Measurements from ENCODE around the gene EIF5A. TPM values are rescaled to one million over a fixed set of nuclear protein-coding genes. Genes with fewer than 3 reads are reported as not detected.

Gene EIF5A
- total and polyA plus RNA-seq, 8 donors: 104 to 220 (median 187) TPM

- Histone ChIP-seq H3K4me1 (peaks cover 0 to 9% (median 7%) of the 10 kb centered on the region in 3 donors), H3K36me3 (no peaks in the 10 kb centered on the region), H3K27me3 (no peaks in the 10 kb centered on the region), H3K9me3 (no peaks in the 10 kb centered on the region), H3K4me3 (no peak overlapping the region), H3K27ac (no peak overlapping the region)
- 46 to 56% methylated on average over 18 of the region's 18 CpGs for WGBS, 2 donors
- no peak for ATAC-seq
- no peak for FAIRE-seq
- DNase-seq: peak in 1 of 6 donors; percentile 46
- intact Hi-C loops (cut with DNase I): loop anchor here in 1 of 3 donors (5.0 kb wide), 1 partner anchor 70 kb away; no protein-coding TSS in a partner anchor
- TF ChIP-seq, protein P1, sequence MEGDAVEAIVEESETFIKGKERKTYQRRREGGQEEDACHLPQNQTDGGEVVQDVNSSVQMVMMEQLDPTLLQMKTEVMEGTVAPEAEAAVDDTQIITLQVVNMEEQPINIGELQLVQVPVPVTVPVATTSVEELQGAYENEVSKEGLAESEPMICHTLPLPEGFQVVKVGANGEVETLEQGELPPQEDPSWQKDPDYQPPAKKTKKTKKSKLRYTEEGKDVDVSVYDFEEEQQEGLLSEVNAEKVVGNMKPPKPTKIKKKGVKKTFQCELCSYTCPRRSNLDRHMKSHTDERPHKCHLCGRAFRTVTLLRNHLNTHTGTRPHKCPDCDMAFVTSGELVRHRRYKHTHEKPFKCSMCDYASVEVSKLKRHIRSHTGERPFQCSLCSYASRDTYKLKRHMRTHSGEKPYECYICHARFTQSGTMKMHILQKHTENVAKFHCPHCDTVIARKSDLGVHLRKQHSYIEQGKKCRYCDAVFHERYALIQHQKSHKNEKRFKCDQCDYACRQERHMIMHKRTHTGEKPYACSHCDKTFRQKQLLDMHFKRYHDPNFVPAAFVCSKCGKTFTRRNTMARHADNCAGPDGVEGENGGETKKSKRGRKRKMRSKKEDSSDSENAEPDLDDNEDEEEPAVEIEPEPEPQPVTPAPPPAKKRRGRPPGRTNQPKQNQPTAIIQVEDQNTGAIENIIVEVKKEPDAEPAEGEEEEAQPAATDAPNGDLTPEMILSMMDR (IDR thresholded peaks at IDR 0.05): no peak
These were observed 39.6 kb downstream of the EIF5A start for GRCh38 chr17:7346761-7347614.

DNA sequence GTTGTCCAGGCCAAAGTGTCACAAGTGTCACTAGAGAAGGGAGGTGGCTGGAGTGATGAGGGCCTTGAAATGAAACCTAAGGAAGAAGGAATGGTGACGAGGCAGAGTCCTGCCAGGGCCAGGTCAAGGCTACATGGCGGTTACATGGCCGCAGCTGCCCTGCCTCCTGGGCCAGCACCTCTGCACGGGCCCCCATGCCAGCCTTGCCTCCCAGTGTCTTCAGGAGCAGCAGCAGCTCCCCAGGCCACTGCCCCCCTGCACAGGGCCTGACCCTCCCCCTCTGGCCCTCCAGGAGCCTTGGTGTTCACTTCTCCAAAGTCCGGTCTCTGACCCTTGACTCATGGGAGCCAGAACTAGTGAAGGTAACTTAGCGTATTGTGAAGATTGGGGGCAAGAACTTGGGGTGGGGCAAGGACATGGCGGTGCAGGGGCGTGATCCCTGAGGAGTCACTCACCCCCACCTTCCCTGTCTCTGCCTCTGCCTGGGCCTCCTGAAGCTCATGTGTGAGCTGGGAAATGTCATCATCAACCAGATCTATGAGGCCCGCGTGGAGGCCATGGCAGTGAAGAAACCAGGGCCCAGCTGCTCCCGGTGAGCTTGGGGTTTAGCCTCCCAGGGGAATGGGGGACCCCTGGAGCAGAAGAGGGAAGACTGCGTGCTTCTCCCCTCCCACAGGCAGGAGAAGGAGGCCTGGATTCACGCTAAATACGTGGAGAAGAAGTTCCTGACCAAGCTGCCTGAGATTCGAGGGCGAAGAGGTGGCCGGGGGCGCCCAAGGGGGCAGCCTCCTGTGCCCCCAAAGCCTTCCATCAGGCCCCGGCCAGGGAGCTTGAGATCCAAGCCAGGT lies 40.4 kb downstream of the EIF5A start:
- intact Hi-C loops (cut with DNase I): loop anchor here in 1 of 3 donors (5.0 kb wide), 1 partner anchor 71 kb away; no protein-coding TSS in a partner anchor
- no peaks in the 10 kb centered on the region for H3K36me3 ChIP-seq
- WGBS, 2 donors: 47 to 55% methylated on average over 17 to 19 of the region's 19 CpGs
- no peak overlapping the region for H3K27ac ChIP-seq
- no peaks in the 10 kb centered on the region for H3K27me3 ChIP-seq
- FAIRE-seq (no peak), DNase-seq (no peak), ATAC-seq (no peak)
- no peak overlapping the region for H3K4me3 ChIP-seq
- H3K4me1 ChIP-seq: peaks cover 4 to 13% (median 7%) of the 10 kb centered on the region in 3 donors
- H3K9me3 ChIP-seq: no peaks in the 10 kb centered on the region
- TF ChIP-seq, protein P1 (IDR thresholded peaks at IDR 0.05): no peak

DNA sequence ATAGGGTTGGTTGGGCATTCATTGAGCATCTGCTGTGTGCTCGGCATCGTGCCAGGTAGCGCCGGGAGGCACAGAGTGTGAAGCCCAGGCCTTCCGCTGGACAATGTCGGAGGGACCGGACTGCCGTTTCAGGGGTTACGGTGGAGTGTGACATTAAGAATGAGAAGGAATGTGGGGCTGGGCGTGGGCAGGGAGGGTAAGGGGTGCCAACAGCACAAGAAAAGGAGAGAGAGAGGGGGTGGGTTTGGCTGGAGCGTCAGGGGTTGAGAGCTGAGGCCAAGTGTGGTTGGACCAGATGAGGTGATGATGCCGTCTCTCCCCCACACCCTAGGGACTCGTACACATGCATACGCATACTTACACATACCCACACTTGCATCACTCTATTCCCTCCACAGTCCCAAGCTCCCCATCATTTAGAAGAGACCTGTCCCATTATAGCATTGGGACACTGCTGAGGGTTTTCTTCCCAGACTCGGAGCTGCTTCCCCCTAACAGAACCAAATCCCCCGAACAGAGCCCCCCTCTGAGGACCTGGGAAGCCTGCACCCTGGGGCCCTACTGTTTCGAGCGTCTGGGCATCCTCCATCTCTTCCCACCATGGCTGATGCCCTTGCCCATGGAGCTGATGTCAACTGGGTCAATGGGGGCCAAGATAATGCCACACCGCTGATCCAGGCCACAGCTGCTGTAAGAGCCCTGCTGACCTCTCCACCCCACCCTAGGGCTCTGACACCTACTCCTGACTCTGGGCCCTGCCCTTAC lies 41.2 kb downstream of the EIF5A start:
- Histone ChIP-seq H3K4me1 (peaks cover 7 to 21% (median 8%) of the 10 kb centered on the region in 3 donors), H3K27ac (no peak overlapping the region), H3K4me3 (no peak overlapping the region), H3K27me3 (no peaks in the 10 kb centered on the region), H3K9me3 (no peaks in the 10 kb centered on the region), H3K36me3 (no peaks in the 10 kb centered on the region)
- 54 to 55% methylated on average over 19 of the region's 19 CpGs for WGBS, 2 donors
- DNase-seq (peak in 3 of 6 donors; percentile 43 to 83 (median 63)), FAIRE-seq (no peak), ATAC-seq (no peak)
- intact Hi-C loops (cut with DNase I): loop anchor here in 1 of 3 donors (5.0 kb wide), 1 partner anchor 71 kb away; no protein-coding TSS in a partner anchor
- TF ChIP-seq, protein P1 (IDR thresholded peaks at IDR 0.05): no peak

GRCh38 chr17:7351665-7352502 lies 44.5 kb downstream of the EIF5A start, which contains the start of gene KCTD11:
Gene KCTD11 (plus strand): TSS chr17:7352162.
- no peaks in the 10 kb centered on the region for H3K9me3 ChIP-seq
- FAIRE-seq (no peak), ATAC-seq (peak; percentile 79 to 84 (median 80)), DNase-seq (peak; percentile 91 to 97 (median 94))
- no peaks in the 10 kb centered on the region for H3K27me3 ChIP-seq
- H3K4me1 ChIP-seq: peaks cover 7 to 21% (median 8%) of the 10 kb centered on the region in 3 donors
- no peaks in the 10 kb centered on the region for H3K36me3 ChIP-seq
- peak within 1 kb of the TSS; percentile 95 to 99 (median 98) for H3K27ac ChIP-seq
- H3K4me3 ChIP-seq: peak within 1 kb of the TSS; percentile 82 to 94 (median 88)
- WGBS, 2 donors: 0% methylated on average over 37 to 91 of the region's 91 CpGs
- TF ChIP-seq, protein P1 (IDR thresholded peaks at IDR 0.05): no peak
- intact Hi-C loops (cut with DNase I): loop anchor here in 2 of 3 donors (10.0 kb wide), 3 partner anchors 83 to 233 kb away; partner anchors contain the start of genes FGF11 (in 2 of the 2), TMEM102 (in 2 of the 2), MPDU1 (in 1 of the 2) and TNFSF13 (in 1 of the 2)

Data from pancreas (tissue), 10 donors.